ENCODE data around the gene SLC35B1.

- TF ChIP-seq CTCF (IDR thresholded peaks at IDR 0.05): no peak
- TF ChIP-seq POLR2A (IDR thresholded peaks at IDR 0.05): no peak
Observed at GRCh38 chr17:49691086-49691676, 16.6 kb downstream of the SLC35B1 start.
